ENCODE data around the gene TICAM2. TPM values are rescaled to one million over a fixed set of nuclear protein-coding genes. Genes with fewer than 3 reads are reported as not detected.

The TICAM2 gene
- total RNA-seq, 4 donors from 2014 or later = 1.2 to 4.7 (median 3.1) TPM

- TF ChIP-seq POLR2A (IDR thresholded peaks at IDR 0.05) (no peak), EP300 (IDR thresholded peaks at IDR 0.05) (no peak), POLR2AphosphoS5 (IDR thresholded peaks at IDR 0.05) (no peak), CTCF (IDR thresholded peaks at IDR 0.05) (no peak)
- 20 to 28% methylated on average over 3 of the region's 3 CpGs for WGBS, 2 donors (ENCODE audit: low coverage in 1 of 2)
- H3K27ac ChIP-seq = peak overlapping the region; percentile 71 to 94 (median 92)
Measured at GRCh38 chr5:115624994-115625393, 22.7 kb upstream of the TICAM2 start.

GRCh38 chr5:115623658-115624057 lies 21.4 kb upstream of the TICAM2 start:
- Histone ChIP-seq H3K36me3 (peaks cover 0 to 19% of the 10 kb centered on the region in 2 donors), H3K27me3 (no peaks in the 10 kb centered on the region), H3K4me3 (peak overlapping the region in 1 of 2 donors; percentile 97), H3K4me1 (peaks cover 20 to 48% (median 21%) of the 10 kb centered on the region in 3 donors), H3K9me3 (no peaks in the 10 kb centered on the region), H3K27ac (peak overlapping the region in 2 of 4 donors; percentile 92 to 94)
- WGBS, 2 donors (ENCODE audit: low coverage in 1 of 2) = 33 to 41% methylated on average over 5 of the region's 5 CpGs
- no peak for ATAC-seq
- no peak for TF ChIP-seq CTCF (IDR thresholded peaks at IDR 0.05)
- no peak for TF ChIP-seq POLR2AphosphoS5 (IDR thresholded peaks at IDR 0.05)
- TF ChIP-seq POLR2A (IDR thresholded peaks at IDR 0.05) = no peak
- no peak for TF ChIP-seq EP300 (IDR thresholded peaks at IDR 0.05)

More at GRCh38 chr5:115624994-115625393, 22.7 kb upstream of the TICAM2 start:
- ATAC-seq = no peak
- Histone ChIP-seq H3K4me3 (peak overlapping the region; percentile 66 to 97), H3K9me3 (no peaks in the 10 kb centered on the region), H3K4me1 (peaks cover 20 to 48% (median 21%) of the 10 kb centered on the region in 3 donors), H3K27me3 (no peaks in the 10 kb centered on the region), H3K36me3 (peaks cover 0 to 6% of the 10 kb centered on the region in 2 donors)

GRCh38 chr5:115621365-115621900 lies 19.2 kb upstream of the TICAM2 start:
- Histone ChIP-seq H3K27me3 (no peaks in the 10 kb centered on the region), H3K4me3 (no peak overlapping the region), H3K9me3 (no peaks in the 10 kb centered on the region), H3K36me3 (peaks cover 0 to 32% of the 10 kb centered on the region in 2 donors), H3K4me1 (peaks cover 20 to 45% (median 21%) of the 10 kb centered on the region in 3 donors), H3K27ac (no peak overlapping the region)
- TF ChIP-seq CTCF (IDR thresholded peaks at IDR 0.05) (no peak), EP300 (IDR thresholded peaks at IDR 0.05) (no peak), POLR2A (IDR thresholded peaks at IDR 0.05) (no peak), POLR2AphosphoS5 (IDR thresholded peaks at IDR 0.05) (no peak)
- WGBS, 2 donors (ENCODE audit: low coverage in 1 of 2) = 71 to 78% methylated on average over 4 of the region's 4 CpGs
- ATAC-seq = no peak

GRCh38 chr5:115616892-115617291 lies 14.6 kb upstream of the TICAM2 start:
- Histone ChIP-seq H3K27me3 (no peaks in the 10 kb centered on the region), H3K4me3 (no peak overlapping the region), H3K36me3 (peaks cover 0 to 52% of the 10 kb centered on the region in 2 donors), H3K27ac (no peak overlapping the region), H3K4me1 (peaks cover 0 to 24% (median 0%) of the 10 kb centered on the region in 3 donors), H3K9me3 (no peaks in the 10 kb centered on the region)
- no peak for TF ChIP-seq POLR2AphosphoS5 (IDR thresholded peaks at IDR 0.05)
- TF ChIP-seq POLR2A (IDR thresholded peaks at IDR 0.05) = no peak
- WGBS, 2 donors (ENCODE audit: low coverage in 1 of 2) = 53 to 64% methylated on average over 1 of the region's 1 CpG
- ATAC-seq = no peak

- Histone ChIP-seq H3K4me3 (no peak overlapping the region), H3K4me1 (peaks cover 0 to 20% (median 0%) of the 10 kb centered on the region in 3 donors), H3K36me3 (peaks cover 0 to 52% of the 10 kb centered on the region in 2 donors), H3K9me3 (no peaks in the 10 kb centered on the region), H3K27me3 (no peaks in the 10 kb centered on the region), H3K27ac (no peak overlapping the region)
- ATAC-seq = no peak
- TF ChIP-seq POLR2A (IDR thresholded peaks at IDR 0.05) (no peak), CTCF (IDR thresholded peaks at IDR 0.05) (no peak), EP300 (IDR thresholded peaks at IDR 0.05) (no peak), POLR2AphosphoS5 (IDR thresholded peaks at IDR 0.05) (no peak)
Measured at GRCh38 chr5:115616472-115616871, 14.2 kb upstream of the TICAM2 start.

Measured in gastroesophageal sphincter (tissue), 4 donors.